ENCODE results near the gene INPP5D. TPM values are rescaled to one million over a fixed set of nuclear protein-coding genes. Genes with fewer than 3 reads are reported as not detected.

The INPP5D gene
- total and polyA plus RNA-seq, 4 donors: 7.6 to 26.1 (median 25.3) TPM

GRCh38 chr2:233032551-233033320 lies 27.4 kb upstream of the INPP5D start, which contains the start of gene NEU2:
Gene NEU2 (plus strand): TSS chr2:233032672. CDS start chr2:233032672, 0 bp downstream.
- no peaks in the 10 kb centered on the region for H3K9me3 ChIP-seq (ENCODE audit: control insufficient read depth in 4 of 4, insufficient read depth in 3 of 4, low read length in 3 of 4)
- H3K36me3 ChIP-seq (ENCODE audit: control insufficient read depth in 4 of 4, insufficient read depth in 4 of 4, low read length in 4 of 4): no peaks in the 10 kb centered on the region
- no peak within 1 kb of the TSS for H3K9ac ChIP-seq (ENCODE audit: insufficient read depth in 1 of 2, low read length in 2 of 2)
- no peak for ATAC-seq (ENCODE audit: insufficient read depth, low FRiP score)
- DNase-seq: no peak
- no peak within 1 kb of the TSS for H3K27ac ChIP-seq (ENCODE audit: low read depth in 1 of 2, low read length in 1 of 2)
- no peaks in the 10 kb centered on the region for H3K4me1 ChIP-seq (ENCODE audit: control insufficient read depth in 5 of 5, insufficient read depth in 5 of 5, low read length in 5 of 5)
- no peak for TF ChIP-seq CTCF (IDR thresholded peaks at IDR 0.05; ENCODE audit: control extremely low read depth, extremely low read depth)
- H3K4me3 ChIP-seq: no peak within 1 kb of the TSS
- 92 to 93% methylated on average over 13 of the region's 13 CpGs for WGBS, 2 donors
- no peaks in the 10 kb centered on the region for H3K27me3 ChIP-seq (ENCODE audit: control insufficient read depth in 3 of 3, insufficient read depth in 3 of 3, low read length in 2 of 3)

GRCh38 chr2:233033672-233034071 lies 26.5 kb upstream of the INPP5D start:
- H3K9me3 ChIP-seq (ENCODE audit: control insufficient read depth in 4 of 4, insufficient read depth in 3 of 4, low read length in 3 of 4): no peaks in the 10 kb centered on the region
- no peak overlapping the region for H3K27ac ChIP-seq (ENCODE audit: low read depth in 1 of 2, low read length in 1 of 2)
- WGBS, 2 donors: 77 to 85% methylated on average over 9 of the region's 9 CpGs
- DNase-seq: no peak
- no peak overlapping the region for H3K4me3 ChIP-seq
- TF ChIP-seq CTCF (IDR thresholded peaks at IDR 0.05; ENCODE audit: control extremely low read depth, extremely low read depth): no peak
- no peaks in the 10 kb centered on the region for H3K27me3 ChIP-seq (ENCODE audit: control insufficient read depth in 3 of 3, insufficient read depth in 3 of 3, low read length in 2 of 3)
- ATAC-seq (ENCODE audit: insufficient read depth, low FRiP score): no peak
- H3K9ac ChIP-seq (ENCODE audit: insufficient read depth in 1 of 2, low read length in 2 of 2): no peak overlapping the region
- no peaks in the 10 kb centered on the region for H3K4me1 ChIP-seq (ENCODE audit: control insufficient read depth in 5 of 5, insufficient read depth in 5 of 5, low read length in 5 of 5)
- no peaks in the 10 kb centered on the region for H3K36me3 ChIP-seq (ENCODE audit: control insufficient read depth in 4 of 4, insufficient read depth in 4 of 4, low read length in 4 of 4)

GRCh38 chr2:233034091-233034882 lies 25.9 kb upstream of the INPP5D start:
- WGBS, 2 donors: 93 to 95% methylated on average over 37 of the region's 37 CpGs
- Histone ChIP-seq H3K36me3 (ENCODE audit: control insufficient read depth in 4 of 4, insufficient read depth in 4 of 4, low read length in 4 of 4) (no peaks in the 10 kb centered on the region), H3K9ac (ENCODE audit: insufficient read depth in 1 of 2, low read length in 2 of 2) (no peak overlapping the region), H3K27ac (ENCODE audit: low read depth in 1 of 2, low read length in 1 of 2) (no peak overlapping the region), H3K9me3 (ENCODE audit: control insufficient read depth in 4 of 4, insufficient read depth in 3 of 4, low read length in 3 of 4) (no peaks in the 10 kb centered on the region), H3K4me3 (no peak overlapping the region), H3K4me1 (ENCODE audit: control insufficient read depth in 5 of 5, insufficient read depth in 5 of 5, low read length in 5 of 5) (no peaks in the 10 kb centered on the region), H3K27me3 (ENCODE audit: control insufficient read depth in 3 of 3, insufficient read depth in 3 of 3, low read length in 2 of 3) (no peaks in the 10 kb centered on the region)
- ATAC-seq (ENCODE audit: insufficient read depth, low FRiP score) (no peak), DNase-seq (no peak)
- no peak for TF ChIP-seq CTCF (IDR thresholded peaks at IDR 0.05; ENCODE audit: control extremely low read depth, extremely low read depth)

Data from lung (tissue), 12 donors.